ENCODE data around the gene RMND1. TPM values are rescaled to one million over a fixed set of nuclear protein-coding genes. Genes with fewer than 3 reads are reported as not detected.

Gene RMND1
- total and polyA plus RNA-seq, 9 of the 15 experiments (the other 6 are each of a cell fraction or from before 2014, with no cell fraction given) = 26.9 to 47.8 (median 36.2) TPM

- TF ChIP-seq, protein P1, sequence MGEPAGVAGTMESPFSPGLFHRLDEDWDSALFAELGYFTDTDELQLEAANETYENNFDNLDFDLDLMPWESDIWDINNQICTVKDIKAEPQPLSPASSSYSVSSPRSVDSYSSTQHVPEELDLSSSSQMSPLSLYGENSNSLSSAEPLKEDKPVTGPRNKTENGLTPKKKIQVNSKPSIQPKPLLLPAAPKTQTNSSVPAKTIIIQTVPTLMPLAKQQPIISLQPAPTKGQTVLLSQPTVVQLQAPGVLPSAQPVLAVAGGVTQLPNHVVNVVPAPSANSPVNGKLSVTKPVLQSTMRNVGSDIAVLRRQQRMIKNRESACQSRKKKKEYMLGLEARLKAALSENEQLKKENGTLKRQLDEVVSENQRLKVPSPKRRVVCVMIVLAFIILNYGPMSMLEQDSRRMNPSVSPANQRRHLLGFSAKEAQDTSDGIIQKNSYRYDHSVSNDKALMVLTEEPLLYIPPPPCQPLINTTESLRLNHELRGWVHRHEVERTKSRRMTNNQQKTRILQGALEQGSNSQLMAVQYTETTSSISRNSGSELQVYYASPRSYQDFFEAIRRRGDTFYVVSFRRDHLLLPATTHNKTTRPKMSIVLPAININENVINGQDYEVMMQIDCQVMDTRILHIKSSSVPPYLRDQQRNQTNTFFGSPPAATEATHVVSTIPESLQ (CRISPR knock-in tag; IDR thresholded peaks at IDR 0.05) = no peak; the same call in 1 of the 2 replicates
- TF ChIP-seq PHF8 (IDR thresholded peaks at IDR 0.05; ENCODE audit: borderline replicate concordance, low read length) (peak; percentile 59; the same call in 1 of the 2 replicates), ZBTB17 (CRISPR knock-in tag; IDR thresholded peaks at IDR 0.05) (peak; percentile 69; the same call in 1 of the 2 replicates), LCOR (CRISPR knock-in tag; IDR thresholded peaks at IDR 0.05) (no peak; the same call in 1 of the 2 replicates), HSF4 (CRISPR knock-in tag; IDR thresholded peaks at IDR 0.05; ENCODE audit: borderline replicate concordance) (no peak), ZNF408 (CRISPR knock-in tag; IDR thresholded peaks at IDR 0.05; ENCODE audit: low read depth) (no peak), GTF2B (IDR thresholded peaks at IDR 0.05; ENCODE audit: extremely low read depth, insufficient read length) (no peak), GTF2E2 (tag; IDR thresholded peaks at IDR 0.05) (peak; percentile 42), TRIM28 (IDR thresholded peaks at IDR 0.05) (peak; percentile 17; the same call in 1 of the 2 replicates), RBM39 (optimal IDR thresholded peaks at IDR 0.05; ENCODE audit: low read depth, low read length) (no peak), U2AF1 (optimal IDR thresholded peaks at IDR 0.05; ENCODE audit: low read depth, low read length) (no peak), SP1 (CRISPR knock-in tag; IDR thresholded peaks at IDR 0.05) (no peak), HDAC8 (tag; IDR thresholded peaks at IDR 0.05) (no peak), KLF10 (CRISPR knock-in tag; IDR thresholded peaks at IDR 0.05) (no peak), ZNF436 (CRISPR knock-in tag; IDR thresholded peaks at IDR 0.05) (0 out of 2 replicates have a peak, but pooled peaks have one; percentile 24), ZNF57 (CRISPR knock-in tag; IDR thresholded peaks at IDR 0.05) (no peak), YY1 (IDR thresholded peaks at IDR 0.05; ENCODE audit: borderline replicate concordance in 1 of 3, control insufficient read depth in 1 of 3, extremely low read depth in 1 of 3, insufficient read depth in 3 of 3, insufficient read length in 1 of 3, insufficient replicate concordance in 2 of 3, low read depth in 1 of 3, low read length in 2 of 3) (peak in 1 of 3 experiments; percentile 30), FOXJ2 (tag; IDR thresholded peaks at IDR 0.05) (no peak), HNRNPLL (IDR thresholded peaks at IDR 0.05; ENCODE audit: low read depth, low read length, poor library complexity, severe bottlenecking) (peak; percentile 79)
- TF ChIP-seq, protein P2, sequence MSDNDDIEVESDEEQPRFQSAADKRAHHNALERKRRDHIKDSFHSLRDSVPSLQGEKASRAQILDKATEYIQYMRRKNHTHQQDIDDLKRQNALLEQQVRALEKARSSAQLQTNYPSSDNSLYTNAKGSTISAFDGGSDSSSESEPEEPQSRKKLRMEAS (CRISPR knock-in tag; IDR thresholded peaks at IDR 0.05) = no peak; the same call in none of the 2 replicates
- TF ChIP-seq, protein P3, sequence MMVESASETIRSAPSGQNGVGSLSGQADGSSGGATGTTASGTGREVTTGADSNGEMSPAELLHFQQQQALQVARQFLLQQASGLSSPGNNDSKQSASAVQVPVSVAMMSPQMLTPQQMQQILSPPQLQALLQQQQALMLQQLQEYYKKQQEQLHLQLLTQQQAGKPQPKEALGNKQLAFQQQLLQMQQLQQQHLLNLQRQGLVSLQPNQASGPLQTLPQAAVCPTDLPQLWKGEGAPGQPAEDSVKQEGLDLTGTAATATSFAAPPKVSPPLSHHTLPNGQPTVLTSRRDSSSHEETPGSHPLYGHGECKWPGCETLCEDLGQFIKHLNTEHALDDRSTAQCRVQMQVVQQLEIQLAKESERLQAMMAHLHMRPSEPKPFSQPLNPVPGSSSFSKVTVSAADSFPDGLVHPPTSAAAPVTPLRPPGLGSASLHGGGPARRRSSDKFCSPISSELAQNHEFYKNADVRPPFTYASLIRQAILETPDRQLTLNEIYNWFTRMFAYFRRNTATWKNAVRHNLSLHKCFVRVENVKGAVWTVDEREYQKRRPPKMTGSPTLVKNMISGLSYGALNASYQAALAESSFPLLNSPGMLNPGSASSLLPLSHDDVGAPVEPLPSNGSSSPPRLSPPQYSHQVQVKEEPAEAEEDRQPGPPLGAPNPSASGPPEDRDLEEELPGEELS (CRISPR knock-in tag; IDR thresholded peaks at IDR 0.05; ENCODE audit: borderline replicate concordance) = no peak; the same call in 1 of the 2 replicates
These were observed 61.0 kb downstream of the RMND1 start (continued) for GRCh38 chr6:151390851-151391470.

Data from K562 (cell line).